Stimulated activated CD8-positive, alpha-beta memory T cell treated with anti-CD3 and anti-CD28 coated beads, Interleukin-4, amount 100 ng/mL, for 24 hours (primary cell): ENCODE measurements around the gene GALK1.

ENCODE experiments used
- DNase-seq: peaks from one replicate; pipeline ENCODE4 v3.0.0-alpha.2; 2020; ENCODE audit warnings: low read depth

GALK1 gene

DNA sequence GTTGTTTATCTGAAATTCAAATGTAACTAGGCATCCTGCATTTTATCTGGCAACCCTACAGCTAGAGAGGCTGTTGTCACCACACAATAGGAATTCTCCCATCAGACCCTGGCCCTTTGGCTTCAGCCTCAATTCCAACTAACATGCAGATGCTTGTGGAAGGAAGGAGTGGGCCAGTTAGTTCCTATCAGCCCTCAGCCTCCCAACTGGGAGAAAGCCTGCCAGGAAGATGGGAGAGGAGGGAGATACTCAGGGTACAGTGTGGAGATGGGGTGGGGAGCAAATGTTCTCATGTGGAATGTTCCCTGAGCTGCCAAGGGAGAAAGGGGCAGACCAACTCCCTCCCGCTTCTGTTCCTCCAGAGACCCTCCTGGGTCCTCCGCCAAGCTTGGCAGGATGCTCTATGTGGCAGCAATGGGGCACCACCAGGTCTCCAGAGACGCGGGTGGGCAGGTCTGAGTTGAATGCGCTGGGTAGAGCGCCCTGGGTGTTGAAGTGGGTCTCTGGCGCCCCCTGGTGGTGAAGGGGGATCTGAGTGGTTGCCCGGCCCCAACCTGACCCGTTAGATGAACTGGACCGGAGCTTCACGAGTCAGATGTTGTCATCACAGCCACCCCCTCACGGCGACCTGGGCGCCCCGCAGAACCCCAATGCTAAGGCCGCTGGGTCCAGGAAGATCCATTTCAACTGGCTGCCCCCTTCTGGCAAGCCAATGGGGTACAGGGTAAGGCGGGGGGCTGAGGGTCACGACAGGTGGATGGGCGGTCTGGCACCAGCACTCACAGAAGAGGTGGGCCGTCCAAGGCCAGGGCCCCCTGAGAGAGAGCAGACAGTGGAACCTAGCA, 15.2 kb downstream of the GALK1 start:
- peak; percentile 85 for DNase-seq

DNA sequence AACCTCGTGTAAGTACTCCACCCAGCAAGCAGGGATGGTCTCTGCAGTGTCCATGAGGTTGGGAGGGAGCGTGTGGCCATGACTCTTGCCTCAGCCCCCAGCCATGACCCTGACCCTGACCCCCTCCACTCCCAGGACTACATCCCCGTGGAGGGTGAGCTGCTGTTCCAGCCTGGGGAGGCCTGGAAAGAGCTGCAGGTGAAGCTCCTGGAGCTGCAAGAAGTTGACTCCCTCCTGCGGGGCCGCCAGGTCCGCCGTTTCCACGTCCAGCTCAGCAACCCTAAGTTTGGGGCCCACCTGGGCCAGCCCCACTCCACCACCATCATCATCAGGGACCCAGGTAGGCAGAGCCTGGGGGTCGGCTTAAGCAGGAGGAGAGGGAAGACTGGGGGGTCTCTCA, 16.3 kb downstream of the GALK1 start:
- DNase-seq: no peak

DNA sequence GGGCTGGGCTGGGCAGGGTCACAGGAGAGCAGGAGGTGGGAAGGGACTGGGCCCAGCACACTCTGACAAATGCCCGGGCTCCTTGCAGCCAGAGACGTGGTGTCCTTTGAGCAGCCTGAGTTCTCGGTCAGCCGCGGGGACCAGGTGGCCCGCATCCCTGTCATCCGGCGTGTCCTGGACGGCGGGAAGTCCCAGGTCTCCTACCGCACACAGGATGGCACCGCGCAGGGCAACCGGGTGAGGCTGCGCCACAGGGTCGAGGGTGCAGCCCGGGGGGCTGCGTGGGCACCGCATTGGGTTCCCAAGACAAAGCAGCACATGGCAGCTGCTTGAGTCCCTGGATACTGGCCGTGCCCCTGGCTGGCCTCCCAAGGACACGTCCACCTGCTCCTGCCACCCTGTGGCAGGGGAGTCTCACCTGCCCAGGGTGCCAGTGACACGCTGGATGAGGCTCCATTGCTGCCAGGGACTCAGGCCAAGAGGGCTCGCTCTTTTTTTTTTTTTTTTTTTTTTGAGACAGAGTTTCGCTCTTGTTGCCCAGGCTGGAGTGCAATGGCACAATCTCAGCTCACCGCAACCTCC, 21.3 kb downstream of the GALK1 start:
- no peak for DNase-seq

DNA sequence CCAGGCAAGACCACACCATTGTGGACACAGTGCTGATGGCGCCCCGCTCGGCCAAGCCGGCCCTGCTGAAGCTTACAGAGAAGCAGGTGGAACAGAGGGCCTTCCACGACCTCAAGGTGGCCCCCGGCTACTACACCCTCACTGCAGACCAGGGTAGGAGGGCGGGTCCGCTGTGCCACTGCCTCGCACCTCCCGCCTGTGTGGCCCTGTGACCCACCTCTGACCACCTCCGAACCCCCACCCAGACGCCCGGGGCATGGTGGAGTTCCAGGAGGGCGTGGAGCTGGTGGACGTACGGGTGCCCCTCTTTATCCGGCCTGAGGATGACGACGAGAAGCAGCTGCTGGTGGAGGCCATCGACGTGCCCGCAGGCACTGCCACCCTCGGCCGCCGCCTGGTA, 22.7 kb downstream of the GALK1 start:
- DNase-seq: no peak

DNA sequence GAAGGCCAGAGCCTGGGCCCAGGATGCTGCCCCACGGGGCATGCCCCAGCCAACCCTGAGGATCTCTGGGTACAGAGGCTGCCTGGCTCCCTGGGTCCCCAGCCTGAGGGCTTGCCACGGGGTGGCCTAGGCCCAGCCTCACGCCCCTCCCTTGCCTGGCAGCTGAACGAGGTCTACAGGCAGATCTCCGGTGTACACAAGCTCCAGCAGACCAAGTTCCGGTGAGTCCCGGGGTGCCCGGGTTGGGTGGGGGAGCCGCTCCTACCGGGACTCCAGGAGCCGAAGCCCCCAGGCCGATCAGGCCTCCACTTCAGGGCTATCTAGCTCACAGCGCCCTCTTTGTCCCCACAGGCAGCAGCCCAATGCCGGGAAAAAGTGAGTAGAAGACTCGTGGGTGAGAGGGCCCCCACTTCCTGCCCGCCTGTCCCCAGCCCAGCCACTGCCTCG, 24.3 kb downstream of the GALK1 start:
- no peak for DNase-seq

DNA sequence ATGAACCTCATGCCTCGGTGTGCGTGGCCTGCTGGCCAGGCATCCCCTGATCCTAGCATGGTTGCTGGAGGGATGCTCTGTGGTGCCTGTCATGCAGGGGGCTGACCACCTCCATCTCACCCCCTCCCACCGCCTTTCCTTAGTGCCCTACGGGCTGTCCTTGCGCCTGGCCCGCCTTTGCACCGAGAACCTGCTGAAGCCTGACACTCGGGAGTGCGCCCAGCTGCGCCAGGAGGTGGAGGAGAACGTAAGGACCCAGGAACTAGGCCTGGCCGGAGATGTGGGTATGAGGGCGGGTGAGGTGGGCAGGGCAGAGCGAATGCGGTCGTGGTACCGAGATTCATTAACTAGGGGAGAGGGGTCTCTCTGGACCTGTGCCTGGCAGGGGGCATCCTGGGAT, 24.8 kb downstream of the GALK1 start:
- no peak for DNase-seq

DNA sequence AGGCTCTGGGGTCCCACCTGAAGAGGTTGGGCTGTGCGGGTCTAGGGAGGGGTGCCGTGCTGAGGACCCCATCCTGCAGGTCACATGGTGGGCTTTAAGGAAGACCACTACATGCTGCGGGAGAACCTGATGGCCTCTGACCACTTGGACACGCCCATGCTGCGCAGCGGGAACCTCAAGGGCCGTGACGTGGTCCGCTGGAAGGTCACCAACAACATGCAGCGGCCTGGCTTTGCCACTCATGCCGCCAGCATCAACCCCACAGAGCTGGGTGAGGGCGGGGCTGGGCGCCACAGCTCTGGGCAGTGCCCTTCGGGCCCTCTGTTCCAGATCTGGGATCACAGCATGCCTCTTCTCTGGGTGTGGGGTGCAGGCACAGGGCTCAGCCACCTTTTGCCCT, 25.2 kb downstream of the GALK1 start:
- no peak for DNase-seq

DNA sequence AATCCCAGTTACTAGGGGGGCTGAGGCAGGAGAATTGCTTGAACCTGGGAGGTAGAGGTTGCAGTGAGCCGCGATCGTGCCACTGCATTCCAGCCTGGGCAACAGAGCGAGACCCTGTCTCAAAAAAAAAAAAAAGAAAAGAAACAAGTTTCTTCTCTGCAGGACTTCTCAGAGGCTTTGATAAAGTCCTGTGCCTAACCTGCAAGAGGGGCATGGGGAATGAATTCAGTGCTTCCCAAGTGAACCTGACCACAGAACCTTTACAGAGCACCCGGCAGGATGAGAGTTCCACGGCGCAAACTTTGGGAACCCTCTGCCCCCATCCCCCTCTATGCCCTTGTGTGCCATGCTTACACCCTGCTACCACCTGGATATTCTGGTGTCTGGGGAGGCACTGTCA, 25.8 kb downstream of the GALK1 start:
- DNase-seq: no peak

DNA sequence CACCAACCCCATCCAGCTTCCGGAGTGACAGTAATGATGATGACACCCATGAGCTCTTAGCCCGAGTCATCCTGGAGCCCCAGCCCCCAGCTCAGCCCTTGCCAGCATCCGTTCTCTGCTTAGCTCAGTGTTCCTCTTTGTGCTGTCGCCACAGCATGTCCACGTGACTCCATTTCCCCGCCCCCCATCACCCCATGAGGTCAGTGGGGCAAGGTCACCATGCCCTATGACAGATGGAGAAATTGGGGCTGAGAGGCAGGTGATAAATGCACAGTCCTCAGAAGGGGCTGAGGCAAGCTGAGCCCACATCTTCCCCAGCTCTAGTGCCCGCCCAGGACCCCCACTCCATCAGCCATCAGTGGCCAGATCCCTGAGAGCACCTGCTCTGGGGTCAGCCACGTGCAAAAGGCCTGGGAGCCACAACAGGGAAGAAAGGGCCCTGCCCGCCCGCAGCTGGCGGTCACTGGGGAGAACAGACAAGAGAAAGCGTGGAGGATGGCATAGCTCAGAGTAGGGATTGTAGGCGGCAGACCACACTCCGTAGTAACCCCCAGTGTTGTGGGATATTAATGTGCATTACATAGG, 26.7 kb downstream of the GALK1 start:
- DNase-seq: no peak

DNA sequence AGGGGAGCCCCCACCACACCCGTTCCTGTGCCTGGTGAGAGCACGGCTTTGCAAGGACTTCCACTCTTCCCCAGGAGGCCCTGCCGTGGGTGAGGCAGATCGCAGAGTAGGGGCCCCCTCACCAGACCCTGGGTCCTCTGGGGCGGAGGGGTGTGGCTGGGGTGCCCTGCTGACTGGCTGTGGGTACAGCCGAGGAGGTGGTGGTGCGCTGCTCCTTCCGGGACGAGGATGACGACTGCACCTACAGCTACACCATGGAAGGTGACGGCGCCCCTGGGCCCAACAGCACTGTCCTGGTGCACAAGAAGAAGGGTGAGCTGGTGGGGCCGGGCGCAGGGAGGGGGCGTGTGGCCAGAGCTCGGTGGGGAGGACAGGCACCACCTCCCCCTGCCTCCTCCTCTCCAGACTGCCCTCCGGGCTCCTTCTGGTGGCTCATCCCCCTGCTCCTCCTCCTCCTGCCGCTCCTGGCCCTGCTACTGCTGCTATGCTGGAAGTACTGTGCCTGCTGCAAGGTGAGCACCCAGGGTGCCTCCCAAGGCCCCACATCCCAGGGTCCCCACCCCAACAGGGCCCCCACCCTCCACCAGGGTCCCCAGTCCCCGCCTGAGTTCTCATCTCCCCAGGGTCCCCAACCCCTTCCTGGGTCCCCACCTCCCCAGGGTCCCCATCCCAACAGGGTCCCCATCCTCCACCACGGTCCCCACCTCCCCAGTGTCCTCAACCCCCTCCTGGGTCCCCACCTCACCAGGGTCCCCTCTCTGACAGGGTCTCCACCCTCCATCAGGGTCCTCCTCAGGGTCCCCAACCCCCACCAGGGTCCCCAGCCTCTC, 27.6 kb downstream of the GALK1 start:
- no peak for DNase-seq

DNA sequence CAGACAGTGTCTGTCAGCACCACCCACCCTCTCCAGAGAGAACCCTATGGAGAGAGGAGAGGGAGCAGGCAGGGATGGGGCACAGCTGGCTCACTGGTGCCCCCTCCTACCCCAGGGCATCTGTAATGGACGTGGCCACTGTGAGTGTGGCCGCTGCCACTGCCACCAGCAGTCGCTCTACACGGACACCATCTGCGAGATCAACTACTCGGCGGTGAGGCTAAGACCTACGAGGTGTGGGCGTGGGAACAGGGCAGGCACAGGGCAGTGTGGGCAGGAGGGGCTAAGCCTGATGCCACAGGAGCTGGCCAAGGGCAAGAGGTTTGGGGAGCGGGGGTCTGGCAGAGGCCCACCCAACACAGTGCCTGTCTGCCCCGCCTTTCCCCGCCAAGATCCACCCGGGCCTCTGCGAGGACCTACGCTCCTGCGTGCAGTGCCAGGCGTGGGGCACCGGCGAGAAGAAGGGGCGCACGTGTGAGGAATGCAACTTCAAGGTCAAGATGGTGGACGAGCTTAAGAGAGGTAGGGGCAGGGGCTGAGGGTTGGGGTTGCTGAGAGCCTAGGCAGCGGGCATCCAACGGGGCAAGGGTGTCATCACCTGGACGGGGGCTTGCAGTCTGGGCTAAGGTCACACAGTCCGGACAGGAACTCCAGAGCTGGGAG, 28.7 kb downstream of the GALK1 start:
- DNase-seq: no peak

DNA sequence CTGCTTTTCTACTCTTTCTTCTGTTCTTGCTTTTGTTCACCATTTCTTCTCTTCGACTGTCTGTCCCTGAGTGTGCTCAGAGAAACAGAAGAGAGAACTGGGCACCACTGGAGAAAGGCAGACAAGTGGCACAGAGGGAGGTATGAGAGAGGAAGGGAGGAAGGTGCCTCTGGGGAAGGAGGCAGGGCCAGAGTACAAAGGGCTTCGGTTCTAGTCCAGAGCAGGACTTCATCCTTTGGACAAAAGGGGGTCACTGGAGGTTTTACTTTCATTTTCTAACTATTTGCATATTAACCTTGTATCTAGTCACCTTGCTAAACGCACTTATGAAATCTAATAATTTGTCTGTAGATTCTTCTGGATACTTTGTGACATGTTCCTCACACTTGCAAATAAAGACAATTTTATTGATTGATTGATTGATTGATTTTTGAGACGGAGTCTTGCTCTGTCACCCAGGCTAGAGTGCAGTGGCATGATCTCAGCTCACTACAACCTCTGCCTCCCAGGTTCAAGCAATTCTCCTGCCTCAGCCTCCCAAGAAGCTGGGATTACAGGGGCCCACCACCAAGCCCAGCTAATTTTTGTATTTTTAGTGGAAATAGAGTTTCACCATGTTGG, 30.2 kb downstream of the GALK1 start:
- no peak for DNase-seq

DNA sequence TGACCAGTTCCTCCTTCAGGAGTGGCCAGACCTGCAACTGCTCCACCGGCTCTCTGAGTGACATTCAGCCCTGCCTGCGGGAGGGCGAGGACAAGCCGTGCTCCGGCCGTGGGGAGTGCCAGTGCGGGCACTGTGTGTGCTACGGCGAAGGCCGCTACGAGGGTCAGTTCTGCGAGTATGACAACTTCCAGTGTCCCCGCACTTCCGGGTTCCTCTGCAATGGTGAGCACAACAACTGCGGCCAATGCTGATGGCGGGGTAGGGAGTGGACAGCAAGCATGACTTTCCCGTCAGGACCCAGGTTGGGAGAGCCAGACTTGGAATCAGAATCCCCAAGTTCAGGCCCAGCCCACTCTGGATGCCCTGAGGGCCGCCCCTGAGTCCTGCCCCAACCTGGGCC, 31.5 kb downstream of the GALK1 start:
- no peak for DNase-seq

DNA sequence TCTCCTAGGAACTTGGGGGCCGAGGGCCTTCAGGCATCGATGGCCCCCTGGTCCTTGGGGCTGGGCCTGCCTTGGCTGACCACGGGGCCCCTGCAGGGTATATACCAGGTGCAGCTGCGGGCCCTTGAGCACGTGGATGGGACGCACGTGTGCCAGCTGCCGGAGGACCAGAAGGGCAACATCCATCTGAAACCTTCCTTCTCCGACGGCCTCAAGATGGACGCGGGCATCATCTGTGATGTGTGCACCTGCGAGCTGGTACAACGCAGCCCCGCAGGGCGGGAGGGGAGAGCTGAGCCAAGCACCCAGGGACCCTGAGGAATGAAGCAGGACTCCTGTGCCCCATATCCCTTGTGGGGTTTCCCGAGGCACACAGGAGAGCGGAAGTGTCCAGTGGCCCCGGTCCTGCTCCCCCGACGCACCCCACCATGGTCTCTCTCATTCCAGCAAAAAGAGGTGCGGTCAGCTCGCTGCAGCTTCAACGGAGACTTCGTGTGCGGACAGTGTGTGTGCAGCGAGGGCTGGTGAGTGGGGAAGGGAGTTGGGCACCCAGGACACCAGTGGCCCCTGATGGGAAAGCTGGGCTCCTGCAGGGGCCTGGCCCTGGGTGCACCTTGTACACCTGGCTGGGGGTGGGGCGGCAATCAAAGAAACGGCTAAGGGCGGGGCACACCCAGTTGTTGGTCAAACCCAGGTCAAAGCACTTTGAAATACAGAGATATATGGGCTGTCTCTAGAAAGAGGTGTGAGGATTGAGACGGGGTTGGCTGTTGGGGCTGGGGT, 33.1 kb downstream of the GALK1 start:
- DNase-seq: no peak

DNA sequence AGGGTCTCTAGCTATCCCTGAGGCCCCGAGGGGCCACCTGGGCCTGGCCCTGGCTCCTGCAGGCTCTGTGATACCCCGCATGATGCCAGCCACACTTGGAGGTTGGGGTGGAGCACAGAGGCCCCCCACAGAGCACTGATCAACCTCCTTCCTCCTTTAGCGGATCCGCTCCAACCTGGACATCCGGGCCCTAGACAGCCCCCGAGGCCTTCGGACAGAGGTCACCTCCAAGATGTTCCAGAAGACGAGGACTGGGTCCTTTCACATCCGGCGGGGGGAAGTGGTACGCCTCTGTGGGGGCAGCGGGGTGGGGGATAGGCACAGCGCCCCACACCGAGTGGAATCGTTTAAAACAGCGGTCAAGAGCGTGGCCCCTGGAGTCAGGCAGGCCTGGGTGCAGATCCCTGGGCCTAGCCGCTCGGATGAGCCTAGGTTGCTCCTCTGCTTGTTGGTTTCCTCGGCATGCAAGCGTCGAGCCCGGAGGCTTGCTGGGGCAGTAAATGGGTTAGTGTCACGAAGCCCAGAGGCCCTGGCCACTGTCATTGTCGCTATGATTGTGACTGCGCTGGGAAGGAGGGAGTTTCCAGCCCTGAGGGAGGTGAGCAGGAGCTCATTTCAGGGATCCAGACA, 33.8 kb downstream of the GALK1 start:
- DNase-seq: no peak

DNA sequence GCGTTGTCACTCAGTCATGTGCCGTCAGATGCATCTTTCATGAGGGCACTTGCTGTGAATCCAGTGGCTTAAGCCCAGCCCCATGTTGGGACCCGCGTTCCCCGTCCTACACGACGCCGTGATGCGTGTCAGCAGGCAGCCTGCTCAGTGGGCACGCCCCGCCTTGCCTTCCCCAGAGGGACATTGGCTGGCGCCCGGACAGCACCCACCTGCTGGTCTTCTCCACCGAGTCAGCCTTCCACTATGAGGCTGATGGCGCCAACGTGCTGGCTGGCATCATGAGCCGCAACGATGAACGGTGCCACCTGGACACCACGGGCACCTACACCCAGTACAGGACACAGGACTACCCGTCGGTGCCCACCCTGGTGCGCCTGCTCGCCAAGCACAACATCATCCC, 34.9 kb downstream of the GALK1 start:
- no peak for DNase-seq

DNA sequence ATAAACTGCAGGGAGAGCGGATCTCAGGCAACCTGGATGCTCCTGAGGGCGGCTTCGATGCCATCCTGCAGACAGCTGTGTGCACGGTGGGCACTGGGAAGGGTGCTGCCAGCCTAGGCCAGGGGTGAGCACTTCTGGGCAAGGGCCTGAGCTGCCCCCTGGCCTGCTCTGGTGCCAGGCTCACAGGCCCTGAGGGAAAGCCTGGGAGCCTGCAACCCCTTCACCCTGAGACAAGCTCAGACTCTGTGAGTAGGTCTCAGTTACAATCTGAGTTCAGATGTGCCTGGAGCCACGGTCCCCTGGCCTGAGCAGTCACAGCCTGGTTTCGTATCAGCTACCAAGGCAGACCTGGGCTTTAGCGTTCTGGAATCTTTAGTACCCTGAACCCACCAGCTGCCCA, 35.6 kb downstream of the GALK1 start:
- DNase-seq: no peak

DNA sequence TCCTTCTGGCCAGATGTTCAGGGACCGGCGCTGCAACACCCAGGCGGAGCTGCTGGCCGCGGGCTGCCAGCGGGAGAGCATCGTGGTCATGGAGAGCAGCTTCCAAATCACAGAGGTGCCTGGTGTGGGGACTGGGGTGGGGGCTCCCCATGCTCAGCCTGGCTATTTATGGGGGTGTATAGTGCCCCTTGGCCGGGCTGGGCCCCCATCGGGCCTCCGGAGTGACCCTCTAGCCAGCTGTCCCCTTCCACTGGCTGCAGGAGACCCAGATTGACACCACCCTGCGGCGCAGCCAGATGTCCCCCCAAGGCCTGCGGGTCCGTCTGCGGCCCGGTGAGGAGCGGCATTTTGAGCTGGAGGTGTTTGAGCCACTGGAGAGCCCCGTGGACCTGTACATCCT, 37.6 kb downstream of the GALK1 start:
- DNase-seq: no peak

DNA sequence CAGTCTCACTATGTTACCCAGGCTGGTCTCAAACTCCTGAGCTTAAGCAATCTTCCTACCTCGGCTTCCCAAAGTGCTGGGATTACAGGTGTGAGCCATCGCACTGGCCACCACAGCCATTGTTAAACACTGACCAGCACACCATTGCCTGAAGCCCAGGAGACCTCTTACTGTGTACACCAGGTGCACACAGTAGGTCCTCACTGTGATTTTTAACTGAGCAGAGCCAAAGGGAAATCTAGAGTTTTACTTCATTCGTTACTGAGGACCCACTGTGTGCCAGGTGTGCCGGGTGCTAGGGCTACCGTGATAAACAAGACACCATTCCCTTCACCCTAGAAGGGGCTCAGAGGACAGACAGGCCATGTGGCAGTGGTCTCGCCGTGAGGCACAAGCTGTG, 39.5 kb downstream of the GALK1 start:
- DNase-seq: no peak
